ENCODE results near the gene BCL2L1.

Gene BCL2L1

GRCh38 chr20:31698243-31698802 is 24.3 kb downstream of the BCL2L1 start:
- H3K4me3 ChIP-seq (ENCODE audit: low read length): no peak overlapping the region
- 95% methylated on average over 8 of the region's 8 CpGs for WGBS
- H3K27ac ChIP-seq (ENCODE audit: low read depth, low read length): no peak overlapping the region
- H3K27me3 ChIP-seq (ENCODE audit: insufficient read depth, low read length): no peaks in the 10 kb centered on the region
- no peak overlapping the region for H3K9ac ChIP-seq (ENCODE audit: low read depth, low read length)
- peaks cover 32% of the 10 kb centered on the region for H3K4me1 ChIP-seq (ENCODE audit: insufficient read depth, low read length)
- no peaks in the 10 kb centered on the region for H3K9me3 ChIP-seq (ENCODE audit: insufficient read depth, low read depth, low read length)
- 0 out of 2 replicates have a peak, but pooled peaks cover 14% of the 10 kb centered on the region for H3K36me3 ChIP-seq (ENCODE audit: insufficient read depth, low read length)

DNA sequence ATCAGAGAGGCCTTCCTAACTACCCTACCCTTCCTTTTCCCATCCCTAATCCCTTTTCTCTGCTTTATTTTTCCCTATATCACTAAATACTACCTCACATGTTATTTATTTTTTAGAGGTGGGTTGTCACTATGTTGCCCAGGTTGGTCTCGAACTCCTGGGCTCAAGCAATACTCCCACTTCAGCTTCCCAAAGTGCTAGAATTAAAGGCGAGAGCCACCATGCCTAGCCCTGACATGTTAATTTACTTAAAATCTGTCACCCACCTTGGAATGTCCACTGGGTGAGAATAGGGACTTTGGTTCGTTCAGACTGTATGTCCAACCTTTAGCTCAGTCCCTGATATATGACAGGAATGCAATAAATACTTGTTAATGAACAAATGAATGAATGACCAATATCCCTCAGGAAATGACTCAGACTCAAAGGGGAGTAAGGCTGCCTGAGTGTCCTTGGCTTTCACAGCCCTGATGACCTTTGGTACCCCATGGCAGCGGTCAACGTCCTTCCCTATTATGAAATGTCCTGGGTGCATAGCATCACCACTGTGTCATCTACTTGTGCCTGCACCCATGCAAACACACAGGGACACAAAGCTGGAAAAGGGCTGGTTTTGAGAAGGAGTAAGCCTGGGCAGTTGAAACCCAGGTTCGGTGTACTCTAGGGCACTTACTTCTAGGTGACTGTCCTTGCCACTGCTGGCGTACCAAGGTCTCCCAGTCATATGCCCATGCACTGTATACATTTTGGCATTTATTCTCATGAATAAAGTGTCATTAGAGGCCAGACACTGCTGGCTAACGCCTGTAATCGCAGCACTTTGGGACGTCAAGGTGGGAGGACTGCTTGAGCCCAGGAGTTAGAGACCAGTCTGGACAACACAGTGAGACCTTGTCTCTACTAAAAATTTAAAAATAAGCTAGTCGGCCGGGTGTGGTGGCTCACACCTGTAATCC is 26.5 kb downstream of the BCL2L1 start:
- Histone ChIP-seq H3K4me1 (ENCODE audit: insufficient read depth, low read length) (peaks cover 40% of the 10 kb centered on the region), H3K36me3 (ENCODE audit: insufficient read depth, low read length) (0 out of 2 replicates have a peak, but pooled peaks cover 14% of the 10 kb centered on the region), H3K27ac (ENCODE audit: low read depth, low read length) (no peak overlapping the region), H3K9ac (ENCODE audit: low read depth, low read length) (no peak overlapping the region), H3K27me3 (ENCODE audit: insufficient read depth, low read length) (no peaks in the 10 kb centered on the region), H3K9me3 (ENCODE audit: insufficient read depth, low read depth, low read length) (no peaks in the 10 kb centered on the region), H3K4me3 (ENCODE audit: low read length) (no peak overlapping the region)
- WGBS: 94% methylated on average over 12 of the region's 12 CpGs

DNA sequence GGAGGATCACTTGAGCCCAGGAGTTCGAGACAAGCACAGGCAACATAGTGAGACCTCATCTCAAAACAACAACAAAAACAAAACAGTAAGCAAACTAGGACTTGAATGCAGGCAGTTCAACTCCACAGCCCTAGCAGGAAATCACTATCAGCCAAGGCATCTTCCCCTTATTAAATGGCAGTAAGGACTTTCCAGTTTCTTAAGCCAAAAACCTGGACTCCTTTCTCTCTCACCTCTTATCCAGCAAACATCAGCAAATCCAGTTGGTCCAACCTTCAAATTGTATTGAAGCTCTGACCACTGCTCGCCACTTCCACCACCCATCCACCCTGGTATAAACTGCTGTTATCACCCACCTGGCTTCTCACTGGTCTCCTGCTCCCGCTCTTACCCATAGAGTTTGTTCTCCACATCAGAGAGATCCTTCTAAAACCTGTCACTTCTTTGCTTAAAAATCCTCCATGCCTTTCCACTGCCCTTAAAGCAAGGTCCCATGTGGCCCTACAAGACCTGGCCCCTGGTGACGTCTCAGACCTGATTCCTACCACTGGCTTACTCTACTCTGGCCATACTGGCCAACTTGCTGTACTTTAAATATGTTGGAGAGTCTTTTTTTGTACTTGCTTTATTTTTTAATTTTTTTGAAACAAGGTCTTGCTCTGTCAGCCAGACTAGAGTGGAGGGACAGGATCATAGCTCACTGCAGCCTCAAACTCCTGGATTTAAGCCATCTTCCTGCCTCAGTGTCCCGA is 27.6 kb downstream of the BCL2L1 start:
- peaks cover 40% of the 10 kb centered on the region for H3K4me1 ChIP-seq (ENCODE audit: insufficient read depth, low read length)
- H3K36me3 ChIP-seq (ENCODE audit: insufficient read depth, low read length): 0 out of 2 replicates have a peak, but pooled peaks cover 10% of the 10 kb centered on the region
- H3K9ac ChIP-seq (ENCODE audit: low read depth, low read length): no peak overlapping the region
- H3K27ac ChIP-seq (ENCODE audit: low read depth, low read length): peak overlapping the region; percentile 11; the same call in 1 of the 2 replicates
- H3K27me3 ChIP-seq (ENCODE audit: insufficient read depth, low read length): no peaks in the 10 kb centered on the region
- 88% methylated on average over 5 of the region's 5 CpGs for WGBS
- no peak overlapping the region for H3K4me3 ChIP-seq (ENCODE audit: low read length)
- H3K9me3 ChIP-seq (ENCODE audit: insufficient read depth, low read depth, low read length): no peaks in the 10 kb centered on the region

- 39% methylated on average over 4 of the region's 4 CpGs for WGBS
- Histone ChIP-seq H3K4me1 (ENCODE audit: insufficient read depth, low read length) (peaks cover 34% of the 10 kb centered on the region), H3K27me3 (ENCODE audit: insufficient read depth, low read length) (no peaks in the 10 kb centered on the region), H3K9ac (ENCODE audit: low read depth, low read length) (no peak overlapping the region), H3K27ac (ENCODE audit: low read depth, low read length) (peak overlapping the region; percentile 9; the same call in 1 of the 2 replicates), H3K4me3 (ENCODE audit: low read length) (no peak overlapping the region), H3K36me3 (ENCODE audit: insufficient read depth, low read length) (0 out of 2 replicates have a peak, but pooled peaks cover 5% of the 10 kb centered on the region), H3K9me3 (ENCODE audit: insufficient read depth, low read depth, low read length) (no peaks in the 10 kb centered on the region)
These were observed 28.5 kb downstream of the BCL2L1 start for GRCh38 chr20:31693987-31694661.

GRCh38 chr20:31693402-31693801 is 29.3 kb downstream of the BCL2L1 start:
- peaks cover 29% of the 10 kb centered on the region for H3K4me1 ChIP-seq (ENCODE audit: insufficient read depth, low read length)
- H3K27ac ChIP-seq (ENCODE audit: low read depth, low read length): no peak overlapping the region
- WGBS: 88% methylated on average over 6 of the region's 6 CpGs
- H3K36me3 ChIP-seq (ENCODE audit: insufficient read depth, low read length): peaks cover 9% of the 10 kb centered on the region; the same call in 1 of the 2 replicates
- H3K9me3 ChIP-seq (ENCODE audit: insufficient read depth, low read depth, low read length): no peaks in the 10 kb centered on the region
- H3K4me3 ChIP-seq (ENCODE audit: low read length): no peak overlapping the region
- H3K9ac ChIP-seq (ENCODE audit: low read depth, low read length): no peak overlapping the region
- no peaks in the 10 kb centered on the region for H3K27me3 ChIP-seq (ENCODE audit: insufficient read depth, low read length)

- no peak overlapping the region for H3K27ac ChIP-seq (ENCODE audit: low read depth, low read length)
- peaks cover 15% of the 10 kb centered on the region; the same call in 1 of the 2 replicates for H3K36me3 ChIP-seq (ENCODE audit: insufficient read depth, low read length)
- no peak overlapping the region for H3K9ac ChIP-seq (ENCODE audit: low read depth, low read length)
These were observed 30.9 kb downstream of the BCL2L1 start for GRCh38 chr20:31691646-31692275.

GRCh38 chr20:31690124-31690666 is 32.5 kb downstream of the BCL2L1 start:
- no peaks in the 10 kb centered on the region for H3K9me3 ChIP-seq (ENCODE audit: insufficient read depth, low read depth, low read length)
- no peak overlapping the region for H3K4me3 ChIP-seq (ENCODE audit: low read length)
- no peaks in the 10 kb centered on the region for H3K27me3 ChIP-seq (ENCODE audit: insufficient read depth, low read length)
- 88% methylated on average over 3 of the region's 3 CpGs for WGBS
- no peak overlapping the region for H3K9ac ChIP-seq (ENCODE audit: low read depth, low read length)
- H3K27ac ChIP-seq (ENCODE audit: low read depth, low read length): no peak overlapping the region
- H3K4me1 ChIP-seq (ENCODE audit: insufficient read depth, low read length): peaks cover 34% of the 10 kb centered on the region
- peaks cover 11% of the 10 kb centered on the region; the same call in 1 of the 2 replicates for H3K36me3 ChIP-seq (ENCODE audit: insufficient read depth, low read length)

More at GRCh38 chr20:31691646-31692275, 30.9 kb downstream of the BCL2L1 start:
- WGBS: 25% methylated on average over 1 of the region's 1 CpG
- no peak overlapping the region for H3K4me3 ChIP-seq (ENCODE audit: low read length)
- no peaks in the 10 kb centered on the region for H3K27me3 ChIP-seq (ENCODE audit: insufficient read depth, low read length)
- no peaks in the 10 kb centered on the region for H3K9me3 ChIP-seq (ENCODE audit: insufficient read depth, low read depth, low read length)
- H3K4me1 ChIP-seq (ENCODE audit: insufficient read depth, low read length): peaks cover 29% of the 10 kb centered on the region

DNA sequence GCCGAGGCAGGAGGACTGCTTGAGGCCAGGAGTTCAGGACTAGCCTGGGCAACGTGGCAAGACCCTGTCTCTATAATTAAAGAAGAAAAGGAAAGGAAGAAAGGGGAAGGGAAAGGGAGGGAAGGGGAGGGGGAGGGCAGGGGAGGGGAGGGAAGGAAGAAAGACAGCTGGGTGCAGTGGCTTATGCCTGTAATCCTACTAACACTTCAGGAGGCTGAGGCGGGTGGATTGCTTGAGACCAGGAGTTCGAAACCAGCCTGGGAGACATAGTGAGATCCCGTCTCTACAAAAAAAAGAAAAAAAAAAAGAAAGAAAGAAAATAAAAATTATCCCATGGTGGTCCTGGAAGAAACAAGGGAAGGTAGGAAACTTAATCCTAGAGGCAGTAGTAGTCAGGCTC is 33.5 kb downstream of the BCL2L1 start:
- Histone ChIP-seq H3K27ac (ENCODE audit: low read depth, low read length) (no peak overlapping the region), H3K9me3 (ENCODE audit: insufficient read depth, low read depth, low read length) (no peaks in the 10 kb centered on the region), H3K36me3 (ENCODE audit: insufficient read depth, low read length) (peaks cover 11% of the 10 kb centered on the region; the same call in 1 of the 2 replicates), H3K4me3 (ENCODE audit: low read length) (no peak overlapping the region), H3K27me3 (ENCODE audit: insufficient read depth, low read length) (no peaks in the 10 kb centered on the region), H3K4me1 (ENCODE audit: insufficient read depth, low read length) (peaks cover 24% of the 10 kb centered on the region), H3K9ac (ENCODE audit: low read depth, low read length) (no peak overlapping the region)
- 93% methylated on average over 4 of the region's 5 CpGs for WGBS

DNA sequence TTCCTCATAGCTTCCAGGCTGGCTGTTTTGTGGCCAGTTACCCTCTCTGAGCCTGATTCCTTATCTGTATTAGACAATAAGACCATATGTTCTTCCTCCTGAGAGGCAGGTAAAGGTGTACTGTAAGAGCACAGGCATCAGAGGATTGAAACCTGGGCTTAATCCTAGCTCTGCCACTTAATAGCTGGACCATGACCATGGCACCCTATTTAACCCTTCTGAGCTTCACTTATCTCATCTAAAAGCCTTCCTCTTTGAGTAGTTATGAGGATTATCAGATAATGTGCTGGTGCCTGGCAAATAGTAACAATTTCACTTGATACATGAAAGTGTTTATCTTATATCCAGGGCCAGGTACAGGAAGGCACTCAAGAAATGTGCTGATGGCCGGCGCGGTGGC is 34.9 kb downstream of the BCL2L1 start:
- Histone ChIP-seq H3K36me3 (ENCODE audit: insufficient read depth, low read length) (peaks cover 11% of the 10 kb centered on the region; the same call in 1 of the 2 replicates), H3K9me3 (ENCODE audit: insufficient read depth, low read depth, low read length) (no peaks in the 10 kb centered on the region), H3K4me3 (ENCODE audit: low read length) (no peak overlapping the region), H3K27me3 (ENCODE audit: insufficient read depth, low read length) (no peaks in the 10 kb centered on the region), H3K27ac (ENCODE audit: low read depth, low read length) (no peak overlapping the region), H3K4me1 (ENCODE audit: insufficient read depth, low read length) (peaks cover 16% of the 10 kb centered on the region), H3K9ac (ENCODE audit: low read depth, low read length) (no peak overlapping the region)
- WGBS: 95% methylated on average over 3 of the region's 3 CpGs

Data from HUES64 (cell line).